NCI-H2171 (cell line): ENCODE data around the gene PCP2.
A peak's percentile ranks its signal among the peaks of the same experiment; 100 is the strongest.

Source experiments
- DNase-seq: peaks from one replicate; lab custom pipeline; 2025; lab: John Stamatoyannopoulos, UW

The PCP2 gene

GRCh38 chr19:7638802-7639465 is 5.4 kb upstream of the PCP2 start:
- peak; percentile 5 for DNase-seq

- DNase-seq: no peak
Observed at GRCh38 chr19:7637374-7638256, 4.1 kb upstream of the PCP2 start.

- peak; percentile 82 for DNase-seq
Observed at GRCh38 chr19:7636691-7637373, 3.3 kb upstream of the PCP2 start, which contains the start of gene STXBP2. Gene STXBP2 (plus strand): TSS chr19:7637110. CDS start chr19:7637150, 40 bp downstream.

- no peak for DNase-seq
Observed at GRCh38 chr19:7636317-7636690, 2.8 kb upstream of the PCP2 start.

- no peak for DNase-seq
Observed at GRCh38 chr19:7635670-7636069, 2.2 kb upstream of the PCP2 start.

GRCh38 chr19:7632340-7633203 is 947 bp downstream of the PCP2 start:
- DNase-seq: no peak

GRCh38 chr19:7631577-7631976 is 1.9 kb downstream of the PCP2 start:
- no peak for DNase-seq

GRCh38 chr19:7629347-7630054 is 4.0 kb downstream of the PCP2 start, which contains the start of the genes PET100 and XAB2:
Gene PET100 (plus strand): TSS chr19:7629793. CDS start chr19:7629834, 41 bp downstream.
Gene XAB2 (minus strand): TSS chr19:7629545. CDS start chr19:7629527, 18 bp downstream.
- peak; percentile 96 for DNase-seq

GRCh38 chr19:7628589-7629311 is 4.8 kb downstream of the PCP2 start:
- DNase-seq: no peak

GRCh38 chr19:7627166-7627565 is 6.4 kb downstream of the PCP2 start:
- DNase-seq: no peak

GRCh38 chr19:7625763-7626372 is 7.7 kb downstream of the PCP2 start:
- no peak for DNase-seq

GRCh38 chr19:7624810-7625209 is 8.7 kb downstream of the PCP2 start:
- no peak for DNase-seq

GRCh38 chr19:7623725-7624603 is 9.6 kb downstream of the PCP2 start:
- no peak for DNase-seq

- no peak for DNase-seq
Observed at GRCh38 chr19:7622933-7623685, 10.4 kb downstream of the PCP2 start.

GRCh38 chr19:7620442-7621412 is 12.8 kb downstream of the PCP2 start:
- no peak for DNase-seq

- no peak for DNase-seq
Observed at GRCh38 chr19:7619671-7620441, 13.7 kb downstream of the PCP2 start.
